SK-N-SH (cell line): ENCODE results near the gene IGDCC3. TPM values are rescaled to one million over a fixed set of nuclear protein-coding genes. Genes with fewer than 3 reads are reported as not detected.

Experiments used
- CTCF ChIA-PET: fragments of 300-600, 350-600 bp; formaldehyde crosslinking; extraction: SDS; loops from one replicate; lab custom pipeline; 2021; lab: Yijun Ruan, JAX
- POLR2A ChIA-PET: fragments of 350-600 bp; sonication (Branson Sonifier 250); formaldehyde crosslinking; extraction: SDS; loops from one replicate; lab custom pipeline; 2020; ENCODE audit warnings: antibody characterized with exemption, inconsistent platforms; lab: Yijun Ruan, JAX
- DNase-seq: peaks from one replicate; pipeline ENCODE4 v3.0.0; 2012
- H2AFZ ChIP-seq: fragments of 200-600 bp; sonication (generic); 2 replicates; pipeline ENCODE4 v1.8.1; 2016; ENCODE audit warnings: antibody characterized with exemption, mild to moderate bottlenecking, low read depth
- H3F3A ChIP-seq: fragments of 200-600 bp; sonication (generic); replicated peaks from 2 replicates; pipeline ENCODE3; 2016; ENCODE audit warnings: antibody characterized with exemption, mild to moderate bottlenecking; ENCODE audit not compliant: insufficient read depth
- H3K27ac ChIP-seq, 2 experiments: fragments of 200-500 bp in 1 of 2; fragments of 200-600 bp in 1 of 2; sonication (Bioruptor generic) in 1 of 2; sonication (generic), shearing (Covaris generic) in 1 of 2; 2 replicates each; pipeline versions ENCODE4 v1.5.1 to v1.6.1; 2014 to 2016; ENCODE audit warnings: low read depth in 2 of 2, inconsistent platforms in 1 of 2, low read length in 1 of 2, mild to moderate bottlenecking in 1 of 2, mixed read lengths in 1 of 2
- H3K27me3 ChIP-seq: fragments of 200-600 bp; sonication (generic), shearing (Covaris generic); 2 replicates; pipeline ENCODE4 v1.6.1; 2016; ENCODE audit warnings: mixed run types; ENCODE audit not compliant: insufficient read depth
- H3K36me3 ChIP-seq, 2 experiments: fragments of 200-500 bp in 1 of 2; fragments of 200-600 bp in 1 of 2; sonication (Bioruptor generic) in 1 of 2; sonication (generic) in 1 of 2; replicated peaks in 1 of 2; 2 replicates each; pipeline versions ENCODE3 to v1.5.1; 2014 to 2016; ENCODE audit warnings: low read length in 1 of 2, mild to moderate bottlenecking in 1 of 2; ENCODE audit not compliant: insufficient read depth in 2 of 2, control insufficient read depth in 1 of 2
- H3K4me1 ChIP-seq, 2 experiments: fragments of 200-500 bp in 1 of 2; fragments of 200-600 bp in 1 of 2; sonication (Bioruptor generic) in 1 of 2; sonication (generic), shearing (Covaris generic) in 1 of 2; 2 replicates each; pipeline versions ENCODE4 v1.5.1 to v1.6.1; 2014 to 2016; ENCODE audit warnings: low read depth in 1 of 2, low read length in 1 of 2, mixed run types in 1 of 2; ENCODE audit not compliant: insufficient read depth in 2 of 2, control insufficient read depth in 1 of 2
- H3K4me2 ChIP-seq: fragments of 200-600 bp; sonication (generic), shearing (Covaris generic); 2 replicates; pipeline ENCODE4 v1.6.1; 2017; ENCODE audit warnings: mixed run types
- H3K4me3 ChIP-seq, 2 experiments: fragments of 200-500 bp in 1 of 2; fragments of 200-600 bp in 1 of 2; sonication (Bioruptor generic) in 1 of 2; sonication (generic), shearing (Covaris generic) in 1 of 2; 2 replicates each; pipeline versions ENCODE4 v1.5.1 to v1.8.1; 2014 to 2016; ENCODE audit warnings: low read depth in 2 of 2, inconsistent platforms in 1 of 2, low read length in 1 of 2, mild to moderate bottlenecking in 1 of 2, mixed read lengths in 1 of 2, moderate library complexity in 1 of 2
- H3K79me2 ChIP-seq: fragments of 200-600 bp; sonication (generic); 2 replicates; pipeline ENCODE4 v1.8.1; 2017; ENCODE audit warnings: mild to moderate bottlenecking; ENCODE audit not compliant: insufficient read depth
- H3K9ac ChIP-seq: fragments of 200-600 bp; sonication (generic); 2 replicates; pipeline ENCODE4 v1.6.1; 2017; ENCODE audit warnings: mixed run types
- H3K9me2 ChIP-seq: fragments of 200-600 bp; sonication (generic); 2 replicates; pipeline ENCODE4 v1.6.1; 2017; ENCODE audit warnings: mixed run types
- H3K9me3 ChIP-seq: fragments of 200-600 bp; sonication (generic); 2 replicates; pipeline ENCODE4 v1.6.1; 2017; ENCODE audit warnings: mixed run types, mild to moderate bottlenecking, moderate library complexity
- H4K20me1 ChIP-seq: fragments of 200-600 bp; sonication (generic); 2 replicates; pipeline ENCODE4 v1.6.1; 2017; ENCODE audit warnings: mild to moderate bottlenecking, mixed run types; ENCODE audit not compliant: insufficient read depth
- CHD2 ChIP-seq: fragments of 150-350 bp; IDR thresholded peaks from 2 replicates; pipeline ENCODE4 v1.6.1; 2018; ENCODE audit warnings: low read length; ENCODE audit not compliant: partially characterized antibody
- ELF1 ChIP-seq: IDR thresholded peaks from 2 replicates; pipeline ENCODE4 v1.4.0; 2012
- EZH2phosphoT487 ChIP-seq: fragments of 200-600 bp; sonication (generic); IDR thresholded peaks from 2 replicates; pipeline ENCODE4 v1.6.1; 2017; ENCODE audit warnings: low read depth, mixed run types, mild to moderate bottlenecking, antibody characterized with exemption, moderate library complexity, borderline replicate concordance
- FOSL2 ChIP-seq: IDR thresholded peaks from 2 replicates; pipeline ENCODE4 v1.4.0; 2012; ENCODE audit warnings: low read depth, mild to moderate bottlenecking, moderate library complexity, borderline replicate concordance
- GABPA ChIP-seq: IDR thresholded peaks from 2 replicates; pipeline ENCODE4 v1.4.0; 2012; ENCODE audit warnings: low read depth, mild to moderate bottlenecking
- IRF3 ChIP-seq: fragments of 150-350 bp; IDR thresholded peaks from 2 replicates; pipeline ENCODE4 v1.6.1; 2016; ENCODE audit warnings: mild to moderate bottlenecking, low read depth, low read length
- JUND ChIP-seq: IDR thresholded peaks from 2 replicates; pipeline ENCODE4 v1.4.0; 2012
- MAX ChIP-seq: IDR thresholded peaks from 2 replicates; pipeline ENCODE4 v1.4.0; 2012; ENCODE audit warnings: low read depth
- MXI1 ChIP-seq: IDR thresholded peaks from 2 replicates; pipeline ENCODE4 v1.6.1; 2012; ENCODE audit warnings: mild to moderate bottlenecking, low read depth, low read length, improper control_type of control experiment
- NFIC ChIP-seq: IDR thresholded peaks from 2 replicates; pipeline ENCODE4 v1.4.0; 2012; ENCODE audit warnings: borderline replicate concordance
- RAD21 ChIP-seq: IDR thresholded peaks from 2 replicates; pipeline ENCODE4 v1.6.1; 2012; ENCODE audit warnings: mild to moderate bottlenecking, low read length
- RFX5 ChIP-seq: IDR thresholded peaks from 2 replicates; pipeline ENCODE4 v1.6.1; 2012; ENCODE audit warnings: mild to moderate bottlenecking, improper control_type of control experiment, low read length
- RXRA ChIP-seq: IDR thresholded peaks from 2 replicates; pipeline ENCODE4 v1.4.0; 2012; ENCODE audit warnings: low read depth, mild to moderate bottlenecking, borderline replicate concordance
- SMC3 ChIP-seq: IDR thresholded peaks from 2 replicates; pipeline ENCODE4 v1.6.1; 2012; ENCODE audit warnings: low read depth, low read length, improper control_type of control experiment
- USF2 ChIP-seq: fragments of 150-350 bp; IDR thresholded peaks from 2 replicates; pipeline ENCODE4 v1.6.1; 2017; ENCODE audit warnings: antibody characterized with exemption, low read length, low read depth, borderline replicate concordance
- YY1 ChIP-seq: IDR thresholded peaks from 2 replicates; pipeline ENCODE4 v1.4.0; 2012; ENCODE audit warnings: low read depth, mild to moderate bottlenecking
- WGBS: methylation state at CpG from one replicate; pipeline ENCODE4 v1.1.6; 2017; ENCODE audit warnings: low lambda C conversion rate; 5-methylcytosine and 5-hydroxymethylcytosine counted together
- polyA plus RNA-seq, 3 experiments: library from polyadenylated mRNA; depleted of rRNA; stranded (reverse); fragments of >200 nt; gene quantifications; 2 replicates each; pipeline ENCODE4 v1.2.3, GENCODE V29; 2012

Gene IGDCC3
- polyA plus RNA-seq, 1 of the 3 experiments (the other 2 are of a cell fraction): 0.43 TPM

- ChIA-PET POLR2A (no interaction called here), CTCF (interaction anchor here (1.0 to 3.2 kb wide), 2 partner anchors 21 to 87 kb away, joined by 3 to 15 read pairs; no protein-coding TSS in a partner anchor)
- Histone ChIP-seq H3K9ac (no peak overlapping the region), H4K20me1 (no peaks in the 10 kb centered on the region), H2AFZ (no peak overlapping the region), H3K4me1 (peaks cover under 1 to 12% of the 10 kb centered on the region in 2 experiments; a peak in 2 of 4 replicates), H3K4me2 (no peak overlapping the region), H3K9me3 (no peaks in the 10 kb centered on the region), H3K9me2 (no peaks in the 10 kb centered on the region), H3K27ac (no peak overlapping the region), H3K27me3 (no peaks in the 10 kb centered on the region; the same call in 1 of the 2 replicates), H3K79me2 (no peaks in the 10 kb centered on the region), H3F3A (peaks cover 6% of the 10 kb centered on the region), H3K36me3 (no peaks in the 10 kb centered on the region), H3K4me3 (no peak overlapping the region)
- no peak for DNase-seq
- 85% methylated on average over 10 of the region's 10 CpGs for WGBS
- TF ChIP-seq JUND (no peak), RFX5 (no peak), RXRA (no peak), SMC3 (no peak), MAX (no peak), CHD2 (no peak), ELF1 (no peak), NFIC (no peak), MXI1 (no peak), USF2 (no peak), EZH2phosphoT487 (no peak), FOSL2 (no peak), GABPA (no peak), RAD21 (no peak), YY1 (no peak)
These were observed 28.7 kb upstream of the IGDCC3 start for GRCh38 chr15:65406424-65407000.

- H3K27ac ChIP-seq: no peak overlapping the region
- no peak overlapping the region for H3K4me3 ChIP-seq
- POLR2A ChIA-PET: no interaction called here
- DNase-seq: no peak
- no peak overlapping the region for H3K9ac ChIP-seq
- no peaks in the 10 kb centered on the region for H4K20me1 ChIP-seq
- H3K9me2 ChIP-seq: no peaks in the 10 kb centered on the region
- H3K9me3 ChIP-seq: no peaks in the 10 kb centered on the region
- H3K36me3 ChIP-seq: no peaks in the 10 kb centered on the region
- peaks cover 6% of the 10 kb centered on the region for H3F3A ChIP-seq
- WGBS: 85% methylated on average over 7 of the region's 7 CpGs
- peaks cover 6 to 12% of the 10 kb centered on the region in 2 experiments; a peak in 2 of 4 replicates for H3K4me1 ChIP-seq
- H3K79me2 ChIP-seq: no peaks in the 10 kb centered on the region
- no peak overlapping the region for H3K4me2 ChIP-seq
- CTCF ChIA-PET: interaction anchor here (1.0 to 3.2 kb wide), 6 partner anchors 8 to 108 kb away, joined by 3 to 15 read pairs (median 4); no protein-coding TSS in a partner anchor
- TF ChIP-seq MAX (no peak), IRF3 (no peak), RXRA (no peak), RAD21 (no peak), ELF1 (no peak), EZH2phosphoT487 (no peak), YY1 (no peak)
- no peaks in the 10 kb centered on the region; the same call in 1 of the 2 replicates for H3K27me3 ChIP-seq
- no peak overlapping the region for H2AFZ ChIP-seq
These were observed 28.1 kb upstream of the IGDCC3 start for GRCh38 chr15:65405791-65406423.
